ENCODE results near the gene PPIL6.
A peak's percentile ranks its signal among the peaks of the same experiment; 100 is the strongest.

Gene PPIL6

DNA sequence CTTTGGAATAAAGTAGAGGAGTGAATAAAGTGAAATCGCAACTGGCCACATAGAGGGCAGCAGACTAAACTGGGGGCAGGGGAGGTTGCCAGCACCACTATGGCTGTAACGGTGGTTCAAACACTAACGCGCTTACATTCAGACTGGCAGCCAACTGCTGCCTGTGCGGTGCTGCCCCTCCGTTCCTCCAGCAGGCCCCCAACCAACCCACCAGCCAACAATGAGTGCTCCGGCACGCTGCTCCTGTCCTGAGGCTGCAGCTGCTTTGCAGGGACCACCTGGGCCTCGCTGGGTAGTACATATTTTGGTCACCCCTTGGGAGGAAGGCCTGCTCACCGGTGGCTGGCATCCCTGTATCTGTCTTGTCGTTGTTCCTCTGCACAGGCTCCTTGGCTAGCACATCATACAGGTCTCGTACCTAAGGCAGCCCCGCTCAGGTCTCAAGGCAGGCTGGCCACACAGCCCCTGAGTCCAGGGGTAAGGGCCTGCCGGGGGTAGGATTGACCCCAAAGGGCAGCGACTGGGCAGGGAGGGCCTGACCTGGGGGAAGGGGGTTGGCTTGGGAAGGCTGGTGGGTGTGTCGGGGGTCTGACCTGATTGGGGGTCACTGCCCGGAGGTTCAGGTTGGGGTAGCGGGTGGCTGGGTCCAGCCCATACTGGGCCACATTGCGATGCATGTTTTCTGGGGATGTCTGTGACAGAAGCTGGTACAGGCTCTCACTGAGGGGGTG, 8.8 kb upstream of the PPIL6 start:
- DNase-seq (ENCODE audit: low spot score), result no peak

DNA sequence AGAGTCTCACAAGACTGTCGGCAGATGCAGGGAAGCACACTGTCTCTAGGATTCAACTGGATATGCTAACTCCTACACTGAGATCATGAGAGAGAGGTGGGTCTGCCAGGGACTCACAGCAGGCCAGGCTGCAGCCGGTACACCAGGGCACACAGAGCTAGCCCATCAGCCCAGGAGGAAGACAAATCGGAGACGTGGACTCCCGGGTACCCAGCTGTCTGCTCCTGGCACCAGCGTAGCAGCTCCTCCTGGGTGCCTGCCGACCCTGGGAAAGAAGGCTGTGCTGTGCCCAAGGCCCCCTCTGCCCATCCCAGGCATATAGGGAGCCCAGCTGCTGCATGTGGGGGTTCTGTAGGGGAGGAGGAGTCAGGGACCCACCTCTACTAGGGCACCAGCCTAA, 8.2 kb upstream of the PPIL6 start:
- DNase-seq (ENCODE audit: low spot score), result no peak

DNA sequence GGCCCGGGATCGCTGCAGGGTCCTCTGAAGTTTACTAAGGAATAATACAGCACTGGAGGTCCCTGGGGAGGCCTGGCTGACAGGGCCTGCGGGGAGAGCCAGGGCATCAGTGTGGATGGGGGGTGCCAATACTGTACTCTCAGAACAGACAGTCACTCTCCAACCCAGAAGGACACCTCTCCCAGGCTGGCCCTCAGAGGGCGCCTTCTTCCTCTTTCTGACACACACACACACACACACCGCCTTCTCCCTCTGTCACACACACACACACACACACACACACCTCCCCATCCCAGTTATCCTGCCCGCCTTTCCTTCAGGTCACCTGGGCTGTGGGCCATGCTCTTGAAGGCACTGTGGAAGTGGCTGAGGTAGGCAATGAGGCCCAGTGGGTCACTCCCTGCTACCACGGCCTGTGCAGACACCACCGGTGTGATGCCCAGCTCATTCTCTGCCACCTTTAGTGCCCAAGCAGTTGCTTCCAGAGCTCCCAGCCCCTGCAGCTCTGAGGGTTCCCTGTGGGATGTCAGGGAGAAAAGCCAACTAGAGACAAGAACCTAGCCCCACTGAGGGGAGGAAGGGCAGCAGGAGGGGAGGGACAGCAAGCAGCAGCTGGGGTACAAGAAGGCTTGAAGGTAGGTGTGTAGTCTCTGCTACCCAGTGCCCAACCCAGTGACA, 7.6 kb upstream of the PPIL6 start:
- no peak for DNase-seq (ENCODE audit: low spot score)

GRCh38 chr6:109447087-109447486, 6.7 kb upstream of the PPIL6 start:
- DNase-seq (ENCODE audit: low spot score), result no peak

DNA sequence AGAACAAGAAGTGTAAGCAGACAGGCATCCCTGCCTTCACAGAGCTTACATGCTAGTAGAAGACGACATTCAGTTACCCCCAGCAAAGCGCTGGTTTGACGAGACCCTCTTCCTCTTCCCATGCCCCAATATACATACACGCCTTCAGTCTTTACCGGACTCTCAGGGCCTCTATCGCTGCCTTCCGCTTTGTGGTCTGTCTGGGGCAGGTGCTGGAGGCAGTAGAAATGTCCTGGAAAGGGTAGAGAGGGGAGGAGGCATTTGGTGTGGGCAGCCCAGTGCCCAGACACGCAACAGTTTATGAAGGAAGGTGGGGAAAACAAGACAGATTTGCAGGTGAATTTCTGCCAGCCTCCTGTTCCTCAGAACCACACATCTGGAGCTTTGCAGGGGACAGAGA, 6.1 kb upstream of the PPIL6 start:
- DNase-seq (ENCODE audit: low spot score), result no peak

DNA sequence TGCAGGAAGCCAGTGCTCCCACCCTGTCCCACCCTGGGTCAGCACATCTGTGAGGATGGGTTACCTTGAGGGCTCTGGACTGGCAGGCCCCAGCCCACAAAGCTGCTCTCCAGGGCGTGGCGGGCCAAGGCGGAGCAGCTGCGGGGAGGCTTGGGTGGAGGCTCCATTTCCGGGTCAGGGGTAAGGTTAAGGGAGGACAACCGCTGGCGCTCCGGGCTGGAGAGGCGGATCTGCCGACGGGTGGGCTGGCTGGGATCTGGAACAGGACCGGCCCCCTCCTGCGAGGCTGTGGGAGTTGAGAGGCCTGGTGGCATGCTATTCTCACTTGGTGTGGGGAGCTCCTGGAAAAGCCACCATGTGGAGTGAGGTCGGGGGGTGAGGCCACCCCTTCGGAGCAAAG, 5.6 kb upstream of the PPIL6 start:
- DNase-seq (ENCODE audit: low spot score), result no peak

DNA sequence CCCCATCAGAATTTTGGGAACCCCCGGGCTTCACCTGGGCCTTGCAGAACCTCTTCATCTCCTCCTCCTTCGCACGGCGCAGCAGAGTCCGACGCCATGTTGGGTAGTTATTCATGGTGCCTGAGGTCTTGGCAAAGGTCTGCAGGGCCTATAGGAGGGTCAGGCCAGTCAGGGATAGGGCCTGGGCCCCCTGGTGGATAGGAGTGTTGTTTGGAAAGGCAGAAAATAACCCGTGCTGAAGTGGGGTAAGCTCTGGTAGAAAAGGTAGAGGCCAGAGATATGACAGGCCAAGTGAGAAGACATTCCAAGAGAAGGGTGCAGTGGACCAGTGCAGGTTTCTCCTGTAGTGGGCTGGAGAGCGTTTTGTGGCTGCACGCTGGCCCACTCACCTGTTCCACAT, 5.0 kb upstream of the PPIL6 start:
- no peak for DNase-seq (ENCODE audit: low spot score)

GRCh38 chr6:109443425-109443950, 3.1 kb upstream of the PPIL6 start:
- DNase-seq (ENCODE audit: low spot score), result no peak

GRCh38 chr6:109442393-109442924, 2.0 kb upstream of the PPIL6 start:
- DNase-seq (ENCODE audit: low spot score), result no peak

GRCh38 chr6:109441069-109441816, 815 bp upstream of the PPIL6 start:
- DNase-seq (ENCODE audit: low spot score), result peak; percentile 44

GRCh38 chr6:109436041-109436440, 4.4 kb downstream of the PPIL6 start:
- DNase-seq (ENCODE audit: low spot score), result no peak

- DNase-seq (ENCODE audit: low spot score), result no peak
These were observed 6.0 kb downstream of the PPIL6 start for GRCh38 chr6:109434456-109434855.

- DNase-seq (ENCODE audit: low spot score), result no peak
These were observed 10.9 kb downstream of the PPIL6 start for GRCh38 chr6:109429496-109429895.

GRCh38 chr6:109428889-109429477, 11.4 kb downstream of the PPIL6 start:
- no peak for DNase-seq (ENCODE audit: low spot score)

- no peak for DNase-seq (ENCODE audit: low spot score)
These were observed 15.5 kb downstream of the PPIL6 start for GRCh38 chr6:109424946-109425345.

- no peak for DNase-seq (ENCODE audit: low spot score)
These were observed 19.2 kb downstream of the PPIL6 start for GRCh38 chr6:109421184-109421583.

- DNase-seq (ENCODE audit: low spot score), result no peak
These were observed 19.7 kb downstream of the PPIL6 start for GRCh38 chr6:109420751-109421150.

GRCh38 chr6:109417646-109418045, 22.8 kb downstream of the PPIL6 start:
- no peak for DNase-seq (ENCODE audit: low spot score)

- DNase-seq (ENCODE audit: low spot score), result no peak
These were observed 29.4 kb downstream of the PPIL6 start for GRCh38 chr6:109411034-109411433.

DNA sequence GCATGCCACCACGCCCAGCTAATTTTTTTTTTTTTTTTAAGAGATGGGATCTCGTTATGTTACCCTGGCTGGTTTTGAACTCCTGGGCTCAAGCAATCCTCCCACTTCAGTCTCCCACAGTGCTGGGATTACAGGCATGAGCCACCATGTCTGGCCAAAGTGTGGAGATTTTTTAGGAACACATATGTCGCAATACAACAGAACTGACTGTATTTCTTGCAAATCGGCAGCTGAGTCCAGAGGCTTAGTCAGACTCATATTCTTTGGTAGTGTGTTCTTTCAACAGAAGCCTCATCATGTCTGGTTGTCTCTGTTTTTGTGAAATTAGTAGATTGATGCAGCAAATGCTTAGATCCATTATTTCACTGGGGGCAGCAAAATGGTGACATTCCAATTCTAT, 34.2 kb downstream of the PPIL6 start:
- DNase-seq (ENCODE audit: low spot score), result no peak

DNA sequence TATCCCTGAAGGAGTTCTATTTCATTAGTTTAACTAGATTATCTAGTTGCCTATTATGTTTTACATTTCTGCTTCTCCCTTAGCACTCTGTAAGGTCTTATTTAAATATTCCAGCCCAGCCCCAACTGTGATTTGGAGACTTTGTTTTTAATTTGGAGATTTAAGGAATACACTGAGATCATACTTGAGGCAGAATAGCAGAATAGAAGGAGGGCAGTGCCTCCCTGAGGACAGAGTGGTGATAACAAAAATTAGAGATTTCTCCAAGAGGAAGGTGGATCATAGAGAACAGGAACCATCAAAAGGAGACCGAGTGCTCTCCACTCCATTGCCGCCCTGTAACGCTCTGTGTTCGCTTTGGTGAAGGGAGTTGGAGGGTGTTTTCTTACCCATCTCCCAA, 43.4 kb downstream of the PPIL6 start:
- no peak for DNase-seq (ENCODE audit: low spot score)

DNA sequence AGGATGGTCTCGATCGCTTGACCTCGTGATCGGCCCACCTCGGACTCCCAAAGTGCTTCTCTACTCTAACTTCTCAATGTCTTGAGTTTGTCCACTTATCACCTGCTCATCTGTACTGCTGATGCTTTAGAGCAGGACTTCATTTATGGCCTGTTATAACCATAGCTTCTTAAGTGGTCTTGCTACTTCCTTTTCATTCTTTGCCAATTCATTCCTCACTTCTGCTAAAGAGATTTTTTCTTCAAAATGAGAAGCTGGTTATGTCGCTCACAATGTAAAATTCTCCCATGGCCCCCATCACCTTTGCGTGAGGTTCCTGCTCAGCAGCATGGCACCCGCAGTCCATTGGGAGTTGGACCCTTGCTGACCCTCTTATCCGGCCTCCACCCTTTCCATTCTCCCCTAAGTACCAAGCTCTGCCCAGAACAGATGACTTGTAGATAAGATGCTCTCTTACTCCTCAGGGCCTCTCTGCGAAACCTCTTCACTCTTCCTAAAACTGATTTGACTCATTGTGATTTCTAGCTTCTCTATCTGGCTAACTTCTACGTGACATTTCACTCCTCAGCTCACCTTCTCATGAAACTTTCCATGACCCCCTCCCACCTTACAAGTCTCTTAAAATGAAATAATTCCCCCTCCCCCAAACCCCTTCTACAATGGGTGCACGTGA, 44.2 kb downstream of the PPIL6 start:
- no peak for DNase-seq (ENCODE audit: low spot score)
